HepG2 (cell line): ENCODE data around the gene FAM228B. TPM values are rescaled to one million over a fixed set of nuclear protein-coding genes. Genes with fewer than 3 reads are reported as not detected.
A peak's percentile ranks its signal among the peaks of the same experiment; 100 is the strongest.

ENCODE experiments used
- KAT7 ChIP-seq: IDR thresholded peaks from 2 replicates; pipeline ENCODE4 v1.6.1; 2018; ENCODE audit warnings: borderline replicate concordance, missing compliant biosample characterization
- MXD4 ChIP-seq: IDR thresholded peaks from 2 replicates; pipeline ENCODE4 v1.6.1; 2016; ENCODE audit warnings: mild to moderate bottlenecking, missing biosample characterization, missing genetic modification reagents
- NFKB2 ChIP-seq: sonication (generic); formaldehyde crosslinking; IDR thresholded peaks from 2 replicates; pipeline ENCODE4 v1.4.0; 2020; ENCODE audit warnings: missing genetic modification reagents, borderline replicate concordance
- PRDM15 ChIP-seq: sonication (generic); formaldehyde crosslinking; IDR thresholded peaks from 2 replicates; pipeline ENCODE4 v1.4.0; 2020; ENCODE audit warnings: missing genetic modification reagents
- SALL1 ChIP-seq: sonication (generic); formaldehyde crosslinking; IDR thresholded peaks from 2 replicates; pipeline ENCODE4 v1.8.0; 2022; ENCODE audit warnings: mild to moderate bottlenecking, missing genetic modification reagents
- SP1 ChIP-seq, 2 experiments: fragments of 450-650 bp in 1 of 2; sonication (generic) in 1 of 2; formaldehyde crosslinking in 1 of 2; IDR thresholded peaks; 2 replicates each; pipeline versions ENCODE4 v1.4.0 to v1.6.1; 2016 to 2020; ENCODE audit warnings: missing genetic modification reagents in 1 of 2
- STAG1 ChIP-seq: sonication (generic); formaldehyde crosslinking; IDR thresholded peaks from 2 replicates; pipeline ENCODE4 v1.4.0; 2020; ENCODE audit warnings: missing genetic modification reagents
- STAT5B ChIP-seq: sonication (generic); formaldehyde crosslinking; IDR thresholded peaks from 2 replicates; pipeline ENCODE4 v1.4.0; 2020; ENCODE audit warnings: missing genetic modification reagents
- ZNF251 ChIP-seq: sonication (generic); formaldehyde crosslinking; IDR thresholded peaks from 2 replicates; pipeline ENCODE4 v1.9.0; 2021; ENCODE audit warnings: mild to moderate bottlenecking, missing genetic modification reagents
- ZNF281 ChIP-seq: sonication (generic); formaldehyde crosslinking; IDR thresholded peaks from 2 replicates; pipeline ENCODE4 v1.4.0; 2020; ENCODE audit warnings: missing genetic modification reagents, borderline replicate concordance
- ZNF644 ChIP-seq: IDR thresholded peaks from 2 replicates; pipeline ENCODE4 v1.6.1; 2016; ENCODE audit warnings: low read depth
- ZNF816 ChIP-seq: sonication (generic); formaldehyde crosslinking; IDR thresholded peaks from 2 replicates; pipeline ENCODE4 v1.8.0; 2022; ENCODE audit warnings: missing genetic modification reagents, mild to moderate bottlenecking, borderline replicate concordance
- polyA plus RNA-seq, 8 experiments: library from polyadenylated mRNA; depleted of rRNA in 3 of 8; stranded (reverse) in 7 of 8; unstranded in 1 of 8; fragments of >200 nt; fragmentation: Illumina TruSeq in 4 of 8; extraction: Trizol in 4 of 8; gene quantifications; 2 replicates each; pipeline versions ENCODE4 v1.2.1 to v1.2.3, GENCODE V29; 2011 to 2016; ENCODE audit warnings: low read depth in 4 of 8, missing spikeins in 1 of 8, mixed read lengths in 1 of 8; ENCODE audit not compliant: insufficient read depth in 1 of 8
- total RNA-seq, 5 experiments: library from RNA; depleted of rRNA; stranded (reverse); fragments of >200 nt; fragmentation: Illumina TruSeq; extraction: Trizol; gene quantifications; 2 replicates each; pipeline ENCODE4 v1.2.3, GENCODE V29; 2016; ENCODE audit warnings: low read depth in 1 of 5
- TF ChIP-seq, protein P1 (sequence below): sonication (generic); formaldehyde crosslinking; IDR thresholded peaks from 2 replicates; pipeline ENCODE4 v1.4.0; 2020; ENCODE audit warnings: mild to moderate bottlenecking, missing genetic modification reagents
- TF ChIP-seq, protein P2 (sequence below): sonication (generic); formaldehyde crosslinking; conservative IDR thresholded peaks from 2 replicates; pipeline ENCODE4 v1.8.0; 2022; ENCODE audit warnings: low read depth, missing genetic modification reagents

The FAM228B gene
- total and polyA plus RNA-seq, 2 of the 13 experiments (the other 11 are each of a cell fraction or from before 2014, with no cell fraction given): 0.79 to 1.1 TPM

GRCh38 chr2:24075915-24076848 lies 47.1 kb upstream of the FAM228B start, which contains the start of gene SF3B6 (continued):
- TF ChIP-seq SP1 (IDR thresholded peaks at IDR 0.05) (no peak), SP1 (CRISPR knock-in tag; IDR thresholded peaks at IDR 0.05) (peak; percentile 98), KAT7 (CRISPR knock-in tag) (peak; percentile 95), PRDM15 (CRISPR knock-in tag) (no peak; the same call in 1 of the 2 replicates), STAT5B (CRISPR knock-in tag) (peak; percentile 97), ZNF816 (0 out of 2 replicates have a peak, but pooled peaks have one; percentile 58), NFKB2 (CRISPR knock-in tag) (peak; percentile 88; the same call in 1 of the 2 replicates), MXD4 (CRISPR knock-in tag) (peak; percentile 76), ZNF644 (CRISPR knock-in tag) (no peak), STAG1 (no peak; the same call in 1 of the 2 replicates), ZNF281 (CRISPR knock-in tag) (peak; percentile 65), ZNF251 (CRISPR knock-in tag) (0 out of 2 replicates have a peak, but pooled peaks have one; percentile 32), SALL1 (peak; percentile 98)
- TF ChIP-seq, protein P1, sequence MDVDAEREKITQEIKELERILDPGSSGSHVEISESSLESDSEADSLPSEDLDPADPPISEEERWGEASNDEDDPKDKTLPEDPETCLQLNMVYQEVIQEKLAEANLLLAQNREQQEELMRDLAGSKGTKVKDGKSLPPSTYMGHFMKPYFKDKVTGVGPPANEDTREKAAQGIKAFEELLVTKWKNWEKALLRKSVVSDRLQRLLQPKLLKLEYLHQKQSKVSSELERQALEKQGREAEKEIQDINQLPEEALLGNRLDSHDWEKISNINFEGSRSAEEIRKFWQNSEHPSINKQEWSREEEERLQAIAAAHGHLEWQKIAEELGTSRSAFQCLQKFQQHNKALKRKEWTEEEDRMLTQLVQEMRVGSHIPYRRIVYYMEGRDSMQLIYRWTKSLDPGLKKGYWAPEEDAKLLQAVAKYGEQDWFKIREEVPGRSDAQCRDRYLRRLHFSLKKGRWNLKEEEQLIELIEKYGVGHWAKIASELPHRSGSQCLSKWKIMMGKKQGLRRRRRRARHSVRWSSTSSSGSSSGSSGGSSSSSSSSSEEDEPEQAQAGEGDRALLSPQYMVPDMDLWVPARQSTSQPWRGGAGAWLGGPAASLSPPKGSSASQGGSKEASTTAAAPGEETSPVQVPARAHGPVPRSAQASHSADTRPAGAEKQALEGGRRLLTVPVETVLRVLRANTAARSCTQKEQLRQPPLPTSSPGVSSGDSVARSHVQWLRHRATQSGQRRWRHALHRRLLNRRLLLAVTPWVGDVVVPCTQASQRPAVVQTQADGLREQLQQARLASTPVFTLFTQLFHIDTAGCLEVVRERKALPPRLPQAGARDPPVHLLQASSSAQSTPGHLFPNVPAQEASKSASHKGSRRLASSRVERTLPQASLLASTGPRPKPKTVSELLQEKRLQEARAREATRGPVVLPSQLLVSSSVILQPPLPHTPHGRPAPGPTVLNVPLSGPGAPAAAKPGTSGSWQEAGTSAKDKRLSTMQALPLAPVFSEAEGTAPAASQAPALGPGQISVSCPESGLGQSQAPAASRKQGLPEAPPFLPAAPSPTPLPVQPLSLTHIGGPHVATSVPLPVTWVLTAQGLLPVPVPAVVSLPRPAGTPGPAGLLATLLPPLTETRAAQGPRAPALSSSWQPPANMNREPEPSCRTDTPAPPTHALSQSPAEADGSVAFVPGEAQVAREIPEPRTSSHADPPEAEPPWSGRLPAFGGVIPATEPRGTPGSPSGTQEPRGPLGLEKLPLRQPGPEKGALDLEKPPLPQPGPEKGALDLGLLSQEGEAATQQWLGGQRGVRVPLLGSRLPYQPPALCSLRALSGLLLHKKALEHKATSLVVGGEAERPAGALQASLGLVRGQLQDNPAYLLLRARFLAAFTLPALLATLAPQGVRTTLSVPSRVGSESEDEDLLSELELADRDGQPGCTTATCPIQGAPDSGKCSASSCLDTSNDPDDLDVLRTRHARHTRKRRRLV (CRISPR knock-in tag): peak; percentile 68; the same call in 1 of the 2 replicates
- TF ChIP-seq, protein P2, sequence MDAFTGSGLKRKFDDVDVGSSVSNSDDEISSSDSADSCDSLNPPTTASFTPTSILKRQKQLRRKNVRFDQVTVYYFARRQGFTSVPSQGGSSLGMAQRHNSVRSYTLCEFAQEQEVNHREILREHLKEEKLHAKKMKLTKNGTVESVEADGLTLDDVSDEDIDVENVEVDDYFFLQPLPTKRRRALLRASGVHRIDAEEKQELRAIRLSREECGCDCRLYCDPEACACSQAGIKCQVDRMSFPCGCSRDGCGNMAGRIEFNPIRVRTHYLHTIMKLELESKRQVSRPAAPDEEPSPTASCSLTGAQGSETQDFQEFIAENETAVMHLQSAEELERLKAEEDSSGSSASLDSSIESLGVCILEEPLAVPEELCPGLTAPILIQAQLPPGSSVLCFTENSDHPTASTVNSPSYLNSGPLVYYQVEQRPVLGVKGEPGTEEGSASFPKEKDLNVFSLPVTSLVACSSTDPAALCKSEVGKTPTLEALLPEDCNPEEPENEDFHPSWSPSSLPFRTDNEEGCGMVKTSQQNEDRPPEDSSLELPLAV (CRISPR knock-in tag): no peak
